T follicular helper cell (primary cell): Measurements from ENCODE around the gene RTF1.
"Not testable (repeated sequence)": the region's sequence is repeated elsewhere in the genome, so short reads cannot be mapped to it uniquely, and the experiment has no call there.

Experiments
- DNase-seq: peaks from one replicate; pipeline ENCODE4 v3.0.0-alpha.2; 2020; ENCODE audit warnings: low read depth

The RTF1 gene

GRCh38 chr15:41437448-41437847 lies 20.6 kb downstream of the RTF1 start:
- no peak for DNase-seq

- DNase-seq: no peak
These were observed 21.3 kb downstream of the RTF1 start for GRCh38 chr15:41438206-41438605.

- not testable (repeated sequence) for DNase-seq
These were observed 21.9 kb downstream of the RTF1 start for GRCh38 chr15:41438745-41439144.

- DNase-seq: no peak
These were observed 26.4 kb downstream of the RTF1 start for GRCh38 chr15:41443275-41443674.

- no peak for DNase-seq
These were observed 28.5 kb downstream of the RTF1 start for GRCh38 chr15:41445399-41445798.

- DNase-seq: no peak
These were observed 45.3 kb downstream of the RTF1 start for GRCh38 chr15:41462084-41462795.

- no peak for DNase-seq
These were observed 48.1 kb downstream of the RTF1 start for GRCh38 chr15:41464889-41465580.

- DNase-seq: no peak
These were observed 49.0 kb downstream of the RTF1 start for GRCh38 chr15:41465822-41466421.

GRCh38 chr15:41466711-41467110 lies 49.8 kb downstream of the RTF1 start:
- DNase-seq: no peak

GRCh38 chr15:41469644-41470043 lies 52.7 kb downstream of the RTF1 start:
- not testable (repeated sequence) for DNase-seq

GRCh38 chr15:41473418-41473817 lies 56.5 kb downstream of the RTF1 start:
- DNase-seq: no peak

GRCh38 chr15:41474436-41474835 lies 57.5 kb downstream of the RTF1 start:
- no peak for DNase-seq

- no peak for DNase-seq
These were observed 58.0 kb downstream of the RTF1 start for GRCh38 chr15:41474941-41475340.

GRCh38 chr15:41476416-41477048 lies 59.6 kb downstream of the RTF1 start:
- no peak for DNase-seq

GRCh38 chr15:41480396-41481140 lies 63.7 kb downstream of the RTF1 start:
- no peak for DNase-seq

GRCh38 chr15:41482110-41482877 lies 65.4 kb downstream of the RTF1 start:
- DNase-seq: no peak

- no peak for DNase-seq
These were observed 66.2 kb downstream of the RTF1 start for GRCh38 chr15:41483115-41483514.

GRCh38 chr15:41483519-41483918 lies 66.6 kb downstream of the RTF1 start:
- DNase-seq: no peak

- no peak for DNase-seq
These were observed 68.2 kb downstream of the RTF1 start for GRCh38 chr15:41484937-41485625.

- no peak for DNase-seq
These were observed 69.4 kb downstream of the RTF1 start for GRCh38 chr15:41486286-41486685.

GRCh38 chr15:41487381-41487780 lies 70.5 kb downstream of the RTF1 start:
- DNase-seq: no peak
